ENCODE measurements around the gene CNN2. TPM values are rescaled to one million over a fixed set of nuclear protein-coding genes. Genes with fewer than 3 reads are reported as not detected.

CNN2 gene
- 225 and 226 TPM in 2 replicates for total RNA-seq
- long read RNA-seq, transcript CNN2-202 (6 exons, 2,033 nt), result minor isoform, 14 of 96 reads
- long read RNA-seq, transcript CNN2-201 (7 exons, 2,179 nt), result major isoform, 72 of 96 reads
- long read RNA-seq, partial matches to known transcripts, result 1 of 96 reads
- long read RNA-seq, other reads (novel, unspliced or antisense), result 3 of 96 reads

- TF ChIP-seq CTCF (IDR thresholded peaks at IDR 0.05; ENCODE audit: unreplicated experiment), result no peak
- DNase-seq (ENCODE audit: low spot score, unreplicated experiment), result peak; percentile 72
- H3K4me1 Mint-ChIP-seq (ENCODE audit: low read depth), result peaks cover 9% of the 10 kb centered on the region
- H3K4me3 Mint-ChIP-seq (ENCODE audit: low read depth), result peak within 1 kb of the TSS; percentile 90
- H3K9me3 Mint-ChIP-seq (ENCODE audit: low read depth), result no peaks in the 10 kb centered on the region
- H3K36me3 Mint-ChIP-seq (ENCODE audit: insufficient read depth), result peaks cover 4% of the 10 kb centered on the region
- H3K27me3 Mint-ChIP-seq, result no peaks in the 10 kb centered on the region
- H3K27ac Mint-ChIP-seq, result peak within 1 kb of the TSS; percentile 98
These were observed at the start of gene CNN2 for GRCh38 chr19:1025960-1026782. TSS of gene CNN2 (plus strand) at chr19:1026608. CDS start at chr19:1026662, 54 bp downstream.

GRCh38 chr19:977058-977464, 49.3 kb upstream of the CNN2 start:
- Mint-ChIP-seq H3K4me3 (ENCODE audit: low read depth) (no peak overlapping the region), H3K27ac (no peak overlapping the region), H3K9me3 (ENCODE audit: low read depth) (no peaks in the 10 kb centered on the region), H3K36me3 (ENCODE audit: insufficient read depth) (peaks cover 3% of the 10 kb centered on the region), H3K4me1 (ENCODE audit: low read depth) (peaks cover 10% of the 10 kb centered on the region), H3K27me3 (no peaks in the 10 kb centered on the region)
- TF ChIP-seq CTCF (IDR thresholded peaks at IDR 0.05; ENCODE audit: unreplicated experiment), result no peak
- no peak for DNase-seq (ENCODE audit: low spot score, unreplicated experiment)

GRCh38 chr19:979318-979741, 47.1 kb upstream of the CNN2 start:
- no peaks in the 10 kb centered on the region for H3K27me3 Mint-ChIP-seq
- DNase-seq (ENCODE audit: low spot score, unreplicated experiment), result no peak
- H3K27ac Mint-ChIP-seq, result no peak overlapping the region
- peaks cover 10% of the 10 kb centered on the region for H3K4me1 Mint-ChIP-seq (ENCODE audit: low read depth)
- TF ChIP-seq CTCF (IDR thresholded peaks at IDR 0.05; ENCODE audit: unreplicated experiment), result no peak
- no peaks in the 10 kb centered on the region for H3K36me3 Mint-ChIP-seq (ENCODE audit: insufficient read depth)
- no peak overlapping the region for H3K4me3 Mint-ChIP-seq (ENCODE audit: low read depth)
- no peaks in the 10 kb centered on the region for H3K9me3 Mint-ChIP-seq (ENCODE audit: low read depth)

GRCh38 chr19:980133-980998, 46.0 kb upstream of the CNN2 start:
- peaks cover 16% of the 10 kb centered on the region for H3K4me1 Mint-ChIP-seq (ENCODE audit: low read depth)
- peak overlapping the region; percentile 46 for H3K4me3 Mint-ChIP-seq (ENCODE audit: low read depth)
- H3K9me3 Mint-ChIP-seq (ENCODE audit: low read depth), result no peaks in the 10 kb centered on the region
- no peaks in the 10 kb centered on the region for H3K36me3 Mint-ChIP-seq (ENCODE audit: insufficient read depth)
- peak overlapping the region; percentile 96 for H3K27ac Mint-ChIP-seq
- no peaks in the 10 kb centered on the region for H3K27me3 Mint-ChIP-seq
- peak; percentile 64 for DNase-seq (ENCODE audit: low spot score, unreplicated experiment)
- TF ChIP-seq CTCF (IDR thresholded peaks at IDR 0.05; ENCODE audit: unreplicated experiment), result no peak
